ENCODE results near the gene FGF4. TPM values are rescaled to one million over a fixed set of nuclear protein-coding genes. Genes with fewer than 3 reads are reported as not detected.

The FGF4 gene
- total RNA-seq, 1 experiment from 2014 or later: not detected

DNA sequence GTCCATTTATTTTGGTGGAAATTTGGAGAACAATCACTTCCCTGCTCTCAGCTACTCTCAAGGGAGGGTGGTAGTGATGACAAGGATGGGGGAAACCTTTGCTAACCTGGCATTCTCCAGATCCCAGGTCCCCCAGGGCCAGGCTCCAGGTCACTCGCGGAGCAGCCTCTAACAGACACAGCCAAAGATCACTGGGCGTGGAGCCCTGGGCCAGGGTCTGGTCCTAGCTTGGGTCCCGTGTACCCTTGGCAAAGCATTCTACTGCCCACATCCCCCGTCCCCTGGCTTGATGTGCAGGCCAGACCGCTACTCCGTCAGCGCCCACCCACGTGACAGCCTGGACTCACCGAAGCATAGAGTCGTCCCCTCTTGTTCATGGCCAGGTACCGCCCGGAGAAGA lies 40.8 kb upstream of the FGF4 start:
- Histone ChIP-seq H3K27ac (ENCODE audit: low read depth, low read length) (no peak overlapping the region), H3K4me2 (ENCODE audit: low read length) (no peak overlapping the region), H3K4me3 (replicated peaks in 1 of 2; ENCODE audit: low read depth in 1 of 2, low read length in 2 of 2) (no peak overlapping the region), H3K9ac (ENCODE audit: low read length) (no peak overlapping the region), H2AFZ (ENCODE audit: low read depth, low read length, poor library complexity, severe bottlenecking) (no peak overlapping the region), H4K20me1 (ENCODE audit: insufficient read depth) (no peaks in the 10 kb centered on the region), H3K9me3 (ENCODE audit: control insufficient read depth in 1 of 2, insufficient read depth in 1 of 2, low read depth in 1 of 2, low read length in 2 of 2) (no peaks in the 10 kb centered on the region), H3K9me2 (ENCODE audit: insufficient read depth) (no peaks in the 10 kb centered on the region), H3K79me2 (ENCODE audit: insufficient read depth, low read length) (no peaks in the 10 kb centered on the region), H3K4me1 (ENCODE audit: control insufficient read depth in 1 of 2, insufficient read depth in 2 of 2, low read length in 2 of 2) (peaks cover 3 to 16% of the 10 kb centered on the region in 2 experiments; a peak in 3 of 4 replicates), H3K36me3 (ENCODE audit: control insufficient read depth in 1 of 2, insufficient read depth in 2 of 2, low read length in 2 of 2) (no peaks in the 10 kb centered on the region), H3K27me3 (ENCODE audit: insufficient read depth, low read length) (0 out of 2 replicates have a peak, but pooled peaks cover 8% of the 10 kb centered on the region)
- intact Hi-C loops (cut with micrococcal nuclease): no loop called here
- DNase-seq (ENCODE audit: low read depth, low spot score) (no peak), ATAC-seq (no peak)
- POLR2A ChIA-PET: no interaction called here
- no TSS peak for BruUV-seq (replicated peaks)
- RAD21 ChIA-PET (ENCODE audit: low non-redundant PET in 1 of 2, low total read pairs in 2 of 2, uncharacterized antibody in 2 of 2, unreplicated experiment in 2 of 2): no interaction called here
- TF ChIP-seq SIN3A (IDR thresholded peaks at IDR 0.05; ENCODE audit: low read depth) (no peak), POLR2AphosphoS5 (IDR thresholded peaks at IDR 0.05; ENCODE audit: low read depth, low read length) (no peak), ZNF274 (IDR thresholded peaks at IDR 0.05; ENCODE audit: low read depth, low read length) (no peak)
- CTCF ChIA-PET: no interaction called here

DNA sequence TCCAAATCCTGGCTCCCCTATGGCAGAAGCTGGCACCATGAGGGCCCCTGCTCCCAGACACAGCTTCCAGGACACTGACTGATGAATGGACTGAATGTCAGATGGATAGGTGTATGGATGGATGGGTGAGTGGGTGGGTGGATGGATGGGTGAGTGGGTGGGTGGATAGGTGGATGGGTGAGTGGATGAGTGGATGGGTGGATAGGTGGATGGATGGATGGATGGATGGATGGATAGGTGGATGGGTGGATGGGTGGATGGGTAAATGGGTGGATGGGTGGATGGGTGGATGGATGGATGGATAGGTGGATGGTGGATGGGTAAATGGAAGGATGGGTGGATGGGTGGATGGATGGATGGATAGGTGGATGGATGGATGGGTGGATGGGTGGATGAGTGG lies 39.8 kb upstream of the FGF4 start:
- Histone ChIP-seq H4K20me1 (ENCODE audit: insufficient read depth) (no peaks in the 10 kb centered on the region), H3K79me2 (ENCODE audit: insufficient read depth, low read length) (no peaks in the 10 kb centered on the region), H3K4me3 (replicated peaks in 1 of 2; ENCODE audit: low read depth in 1 of 2, low read length in 2 of 2) (no peak overlapping the region), H3K9me2 (ENCODE audit: insufficient read depth) (no peaks in the 10 kb centered on the region), H3K9ac (ENCODE audit: low read length) (no peak overlapping the region), H3K36me3 (ENCODE audit: control insufficient read depth in 1 of 2, insufficient read depth in 2 of 2, low read length in 2 of 2) (no peaks in the 10 kb centered on the region), H3K4me1 (ENCODE audit: control insufficient read depth in 1 of 2, insufficient read depth in 2 of 2, low read length in 2 of 2) (peaks cover 3 to 16% of the 10 kb centered on the region in 2 experiments; a peak in 3 of 4 replicates), H3K27me3 (ENCODE audit: insufficient read depth, low read length) (0 out of 2 replicates have a peak, but pooled peaks cover 8% of the 10 kb centered on the region), H3K4me2 (ENCODE audit: low read length) (no peak overlapping the region), H3K27ac (ENCODE audit: low read depth, low read length) (no peak overlapping the region), H3K9me3 (ENCODE audit: control insufficient read depth in 1 of 2, insufficient read depth in 1 of 2, low read depth in 1 of 2, low read length in 2 of 2) (no peaks in the 10 kb centered on the region), H2AFZ (ENCODE audit: low read depth, low read length, poor library complexity, severe bottlenecking) (no peak overlapping the region)
- ATAC-seq (no peak), DNase-seq (ENCODE audit: low read depth, low spot score) (no peak)
- RAD21 ChIA-PET (ENCODE audit: low non-redundant PET in 1 of 2, low total read pairs in 2 of 2, uncharacterized antibody in 2 of 2, unreplicated experiment in 2 of 2): no interaction called here
- CTCF ChIA-PET: no interaction called here
- intact Hi-C loops (cut with micrococcal nuclease): no loop called here
- TF ChIP-seq YY1 (IDR thresholded peaks at IDR 0.05; ENCODE audit: extremely low read depth, insufficient replicate concordance, low read depth, low read length): no peak
- TF ChIP-seq POLR2A (IDR thresholded peaks at IDR 0.05; ENCODE audit: borderline replicate concordance, extremely low read depth, insufficient read depth, insufficient read length): no peak
- TF ChIP-seq, protein P1, sequence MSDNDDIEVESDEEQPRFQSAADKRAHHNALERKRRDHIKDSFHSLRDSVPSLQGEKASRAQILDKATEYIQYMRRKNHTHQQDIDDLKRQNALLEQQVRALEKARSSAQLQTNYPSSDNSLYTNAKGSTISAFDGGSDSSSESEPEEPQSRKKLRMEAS (IDR thresholded peaks at IDR 0.05): no peak
- TF ChIP-seq ZNF274 (IDR thresholded peaks at IDR 0.05; ENCODE audit: low read depth, low read length): no peak
- TF ChIP-seq EGR1 (IDR thresholded peaks at IDR 0.05; ENCODE audit: low read depth): no peak
- no peak for TF ChIP-seq SIN3A (IDR thresholded peaks at IDR 0.05; ENCODE audit: low read depth)
- TF ChIP-seq SP1 (IDR thresholded peaks at IDR 0.05; ENCODE audit: low read depth): no peak
- TF ChIP-seq EZH2phosphoT487 (IDR thresholded peaks at IDR 0.05; ENCODE audit: borderline replicate concordance): no peak
- BruUV-seq (replicated peaks): no TSS peak
- POLR2A ChIA-PET: no interaction called here

Measured in HCT116 (cell line).